K562 (cell line): ENCODE data around the gene SMIM10. TPM values are rescaled to one million over a fixed set of nuclear protein-coding genes. Genes with fewer than 3 reads are reported as not detected.

Experiments used
- BCOR ChIP-seq: fragments of 450-650 bp; IDR thresholded peaks from 2 replicates; pipeline ENCODE4 v1.6.1; 2016
- E2F3 ChIP-seq: fragments of 250-450 bp; sonication (Bioruptor Pico); IDR thresholded peaks from 2 replicates; pipeline ENCODE4 v1.4.0; 2020; ENCODE audit warnings: mild to moderate bottlenecking
- GABPB1 ChIP-seq: sonication (generic); formaldehyde crosslinking; IDR thresholded peaks from 2 replicates; pipeline ENCODE4 v1.8.0; 2022; ENCODE audit warnings: mild to moderate bottlenecking, missing genetic modification reagents
- IRF2 ChIP-seq: sonication (generic); formaldehyde crosslinking; IDR thresholded peaks from 2 replicates; pipeline ENCODE4 v1.8.1; 2022; ENCODE audit warnings: mild to moderate bottlenecking, missing genetic modification reagents
- L3MBTL2 ChIP-seq: fragments of 450-650 bp; IDR thresholded peaks from 2 replicates; pipeline ENCODE4 v1.6.1; 2016; ENCODE audit warnings: mild to moderate bottlenecking, moderate library complexity
- MTA3 ChIP-seq: fragments of 450-650 bp; formaldehyde crosslinking; IDR thresholded peaks from 2 replicates; pipeline ENCODE4 v1.6.1; 2017; ENCODE audit warnings: mild to moderate bottlenecking, borderline replicate concordance
- NFE2 ChIP-seq: IDR thresholded peaks from 2 replicates; pipeline ENCODE4 v1.6.1; 2014; ENCODE audit warnings: antibody characterized with exemption, low read depth
- PHF8 ChIP-seq: fragments of 200-600 bp; sonication (generic); IDR thresholded peaks from 2 replicates; pipeline ENCODE4 v1.6.1; 2012; ENCODE audit warnings: mixed run types, mild to moderate bottlenecking, inconsistent platforms, low read length, moderate library complexity, borderline replicate concordance
- RBBP5 ChIP-seq: fragments of 200-600 bp; sonication (generic); IDR thresholded peaks from 2 replicates; pipeline ENCODE4 v1.6.1; 2012; ENCODE audit warnings: borderline replicate concordance, mild to moderate bottlenecking, low read length, control low read depth, inconsistent platforms; ENCODE audit not compliant: insufficient read depth, poor library complexity, severe bottlenecking
- SMAD2 ChIP-seq: fragments of 150-350 bp; IDR thresholded peaks from 2 replicates; pipeline ENCODE4 v1.6.1; 2014; ENCODE audit warnings: low read depth, mild to moderate bottlenecking, low read length
- SMARCA5 ChIP-seq: fragments of 450-650 bp; IDR thresholded peaks from 2 replicates; pipeline ENCODE4 v1.6.1; 2016
- SMARCB1 ChIP-seq: IDR thresholded peaks from 2 replicates; pipeline ENCODE4 v1.6.1; 2011; ENCODE audit warnings: improper control_type of control experiment, low read depth; ENCODE audit not compliant: insufficient read length
- STAT5B ChIP-seq: fragments of 250-450 bp; sonication (Bioruptor Pico); IDR thresholded peaks from 2 replicates; pipeline ENCODE4 v1.8.0; 2021; ENCODE audit warnings: mild to moderate bottlenecking, inconsistent platforms
- TCF7L2 ChIP-seq: fragments of 150-350 bp; IDR thresholded peaks from 2 replicates; pipeline ENCODE4 v1.6.1; 2016; ENCODE audit warnings: low read depth, mild to moderate bottlenecking, low read length, moderate library complexity
- XRCC5 ChIP-seq: fragments of 200-400 bp; formaldehyde crosslinking; IDR thresholded peaks from 2 replicates; pipeline ENCODE4 v1.6.1; 2017; ENCODE audit warnings: low read depth, mild to moderate bottlenecking, low read length
- YBX1 ChIP-seq: fragments of 450-650 bp; IDR thresholded peaks from 2 replicates; pipeline ENCODE4 v1.7.1; 2016; ENCODE audit warnings: mild to moderate bottlenecking
- YY1 ChIP-seq, 3 experiments: IDR thresholded peaks; 2 replicates each; pipeline ENCODE4 v1.6.1; 2011; ENCODE audit warnings: low read length in 2 of 3, mild to moderate bottlenecking in 2 of 3, moderate library complexity in 2 of 3, borderline replicate concordance in 1 of 3, control low read depth in 1 of 3, low read depth in 1 of 3; ENCODE audit not compliant: insufficient read depth in 3 of 3, insufficient replicate concordance in 2 of 3, control insufficient read depth in 1 of 3, insufficient read length in 1 of 3; ENCODE audit errors: extremely low read depth in 1 of 3
- ZNF175 ChIP-seq: fragments of 200-800 bp; sonication (Bioruptor generic); IDR thresholded peaks from 2 replicates; pipeline ENCODE4 v1.6.1; 2016; ENCODE audit warnings: low read depth, mild to moderate bottlenecking, missing genetic modification characterization, missing compliant biosample characterization
- ZNF316 ChIP-seq: fragments of 450-650 bp; IDR thresholded peaks from 2 replicates; pipeline ENCODE4 v1.6.1; 2016
- ZNF780A ChIP-seq: fragments of 250-450 bp; sonication (Bioruptor Pico); IDR thresholded peaks from 2 replicates; pipeline ENCODE4 v1.5.0; 2021; ENCODE audit warnings: mild to moderate bottlenecking
- polyA plus RNA-seq, 8 experiments: library from polyadenylated mRNA; depleted of rRNA in 4 of 8; stranded (reverse) in 5 of 8; unstranded in 3 of 8; fragments of >200 nt; fragmentation: Nextera tagmentation in 2 of 8; fragmentation: Illumina TruSeq in 1 of 8; extraction: Ambion mirVana in 2 of 8; extraction: Trizol in 1 of 8; gene quantifications; 2 replicates each; pipeline versions ENCODE4 v1.2.1 to v1.2.3, GENCODE V29; 2011 to 2014; ENCODE audit warnings: inconsistent platforms in 1 of 8, missing spikeins in 1 of 8
- total RNA-seq, 7 experiments: library from RNA; depleted of rRNA in 6 of 7; stranded (reverse); fragments of >200 nt in 6 of 7; fragmentation: Illumina TruSeq in 2 of 7; extraction: Trizol in 2 of 7; gene quantifications; 2 replicates each; pipeline versions ENCODE4 v1.2.1 to v1.2.3, GENCODE V29; 2011 to 2021; ENCODE audit warnings: low replicate concordance in 1 of 7
- TF ChIP-seq, protein P1 (sequence below): fragments of 450-650 bp; IDR thresholded peaks from 2 replicates; pipeline ENCODE4 v1.6.1; 2017; ENCODE audit warnings: antibody characterized with exemption
- TF ChIP-seq, protein P2 (sequence below): sonication (generic); IDR thresholded peaks from 2 replicates; pipeline ENCODE4 v1.6.1; 2016
- TF ChIP-seq, protein P3 (sequence below), 2 experiments: fragments of 150-350 bp in 1 of 2; IDR thresholded peaks; 2 replicates each; pipeline ENCODE4 v1.6.1; 2012 to 2016; ENCODE audit warnings: low read depth in 2 of 2, low read length in 2 of 2, mild to moderate bottlenecking in 1 of 2, moderate library complexity in 1 of 2

Gene SMIM10
- total and polyA plus RNA-seq, 9 of the 15 experiments (the other 6 are each of a cell fraction or from before 2014, with no cell fraction given), result 2.1 to 25.3 (median 16.4) TPM

DNA sequence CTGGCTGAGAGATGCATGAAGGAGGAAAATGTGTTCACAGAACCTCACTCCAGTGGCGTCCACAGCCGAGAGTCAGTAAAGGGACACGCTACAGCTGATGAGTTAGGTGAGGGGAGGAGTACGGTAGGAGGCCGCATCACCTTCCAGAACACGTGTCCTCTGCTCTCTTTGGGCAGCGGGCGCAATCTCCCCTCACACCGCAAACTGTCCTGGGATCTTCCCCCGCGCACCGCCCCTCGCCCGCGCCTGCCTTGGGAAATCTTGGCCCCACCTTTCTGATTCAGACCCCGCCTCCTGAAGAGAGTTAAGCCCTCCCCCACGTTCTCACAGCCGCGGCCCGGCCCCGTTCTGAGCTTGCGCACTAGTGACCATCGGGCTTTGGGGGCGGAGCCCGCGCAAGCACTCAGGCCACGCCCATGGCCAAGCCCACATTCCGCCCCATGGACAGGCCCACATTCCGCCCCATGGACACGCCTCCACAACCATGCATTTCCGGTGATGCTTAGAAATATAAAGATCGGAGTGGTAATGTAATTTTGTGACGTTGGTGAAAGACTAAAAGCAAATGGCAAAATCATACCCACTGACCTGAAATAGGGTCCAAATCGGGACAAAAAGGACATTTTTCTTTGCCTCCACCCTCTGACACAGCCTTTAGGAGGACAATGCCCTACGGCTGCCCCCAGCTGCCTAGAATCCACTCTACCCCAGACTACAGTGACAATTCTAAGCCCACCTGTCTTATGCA, 13.3 kb downstream of the SMIM10 start (continued):
- TF ChIP-seq ZNF175 (CRISPR knock-in tag) (no peak), SMAD2 (no peak), ZNF780A (CRISPR knock-in tag) (no peak), ZNF316 (no peak), GABPB1 (CRISPR knock-in tag) (peak; percentile 77), IRF2 (CRISPR knock-in tag) (no peak), YY1 (IDR thresholded peaks at IDR 0.05; ENCODE audit: borderline replicate concordance in 1 of 3, control insufficient read depth in 1 of 3, extremely low read depth in 1 of 3, insufficient read depth in 3 of 3, insufficient read length in 1 of 3, insufficient replicate concordance in 2 of 3, low read depth in 1 of 3, low read length in 2 of 3) (no peak), RBBP5 (no peak), MTA3 (no peak), L3MBTL2 (peak; percentile 66), TCF7L2 (no peak), NFE2 (no peak), PHF8 (peak; percentile 20; the same call in 1 of the 2 replicates), XRCC5 (0 out of 2 replicates have a peak, but pooled peaks have one; percentile 20), YBX1 (no peak), BCOR (no peak), SMARCA5 (no peak), STAT5B (CRISPR knock-in tag) (no peak), SMARCB1 (no peak), E2F3 (CRISPR knock-in tag) (no peak)
- TF ChIP-seq, protein P1, sequence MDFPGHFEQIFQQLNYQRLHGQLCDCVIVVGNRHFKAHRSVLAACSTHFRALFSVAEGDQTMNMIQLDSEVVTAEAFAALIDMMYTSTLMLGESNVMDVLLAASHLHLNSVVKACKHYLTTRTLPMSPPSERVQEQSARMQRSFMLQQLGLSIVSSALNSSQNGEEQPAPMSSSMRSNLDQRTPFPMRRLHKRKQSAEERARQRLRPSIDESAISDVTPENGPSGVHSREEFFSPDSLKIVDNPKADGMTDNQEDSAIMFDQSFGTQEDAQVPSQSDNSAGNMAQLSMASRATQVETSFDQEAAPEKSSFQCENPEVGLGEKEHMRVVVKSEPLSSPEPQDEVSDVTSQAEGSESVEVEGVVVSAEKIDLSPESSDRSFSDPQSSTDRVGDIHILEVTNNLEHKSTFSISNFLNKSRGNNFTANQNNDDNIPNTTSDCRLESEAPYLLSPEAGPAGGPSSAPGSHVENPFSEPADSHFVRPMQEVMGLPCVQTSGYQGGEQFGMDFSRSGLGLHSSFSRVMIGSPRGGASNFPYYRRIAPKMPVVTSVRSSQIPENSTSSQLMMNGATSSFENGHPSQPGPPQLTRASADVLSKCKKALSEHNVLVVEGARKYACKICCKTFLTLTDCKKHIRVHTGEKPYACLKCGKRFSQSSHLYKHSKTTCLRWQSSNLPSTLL, result no peak
- TF ChIP-seq, protein P2, sequence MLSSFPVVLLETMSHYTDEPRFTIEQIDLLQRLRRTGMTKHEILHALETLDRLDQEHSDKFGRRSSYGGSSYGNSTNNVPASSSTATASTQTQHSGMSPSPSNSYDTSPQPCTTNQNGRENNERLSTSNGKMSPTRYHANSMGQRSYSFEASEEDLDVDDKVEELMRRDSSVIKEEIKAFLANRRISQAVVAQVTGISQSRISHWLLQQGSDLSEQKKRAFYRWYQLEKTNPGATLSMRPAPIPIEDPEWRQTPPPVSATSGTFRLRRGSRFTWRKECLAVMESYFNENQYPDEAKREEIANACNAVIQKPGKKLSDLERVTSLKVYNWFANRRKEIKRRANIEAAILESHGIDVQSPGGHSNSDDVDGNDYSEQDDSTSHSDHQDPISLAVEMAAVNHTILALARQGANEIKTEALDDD, result no peak
- TF ChIP-seq, protein P3, sequence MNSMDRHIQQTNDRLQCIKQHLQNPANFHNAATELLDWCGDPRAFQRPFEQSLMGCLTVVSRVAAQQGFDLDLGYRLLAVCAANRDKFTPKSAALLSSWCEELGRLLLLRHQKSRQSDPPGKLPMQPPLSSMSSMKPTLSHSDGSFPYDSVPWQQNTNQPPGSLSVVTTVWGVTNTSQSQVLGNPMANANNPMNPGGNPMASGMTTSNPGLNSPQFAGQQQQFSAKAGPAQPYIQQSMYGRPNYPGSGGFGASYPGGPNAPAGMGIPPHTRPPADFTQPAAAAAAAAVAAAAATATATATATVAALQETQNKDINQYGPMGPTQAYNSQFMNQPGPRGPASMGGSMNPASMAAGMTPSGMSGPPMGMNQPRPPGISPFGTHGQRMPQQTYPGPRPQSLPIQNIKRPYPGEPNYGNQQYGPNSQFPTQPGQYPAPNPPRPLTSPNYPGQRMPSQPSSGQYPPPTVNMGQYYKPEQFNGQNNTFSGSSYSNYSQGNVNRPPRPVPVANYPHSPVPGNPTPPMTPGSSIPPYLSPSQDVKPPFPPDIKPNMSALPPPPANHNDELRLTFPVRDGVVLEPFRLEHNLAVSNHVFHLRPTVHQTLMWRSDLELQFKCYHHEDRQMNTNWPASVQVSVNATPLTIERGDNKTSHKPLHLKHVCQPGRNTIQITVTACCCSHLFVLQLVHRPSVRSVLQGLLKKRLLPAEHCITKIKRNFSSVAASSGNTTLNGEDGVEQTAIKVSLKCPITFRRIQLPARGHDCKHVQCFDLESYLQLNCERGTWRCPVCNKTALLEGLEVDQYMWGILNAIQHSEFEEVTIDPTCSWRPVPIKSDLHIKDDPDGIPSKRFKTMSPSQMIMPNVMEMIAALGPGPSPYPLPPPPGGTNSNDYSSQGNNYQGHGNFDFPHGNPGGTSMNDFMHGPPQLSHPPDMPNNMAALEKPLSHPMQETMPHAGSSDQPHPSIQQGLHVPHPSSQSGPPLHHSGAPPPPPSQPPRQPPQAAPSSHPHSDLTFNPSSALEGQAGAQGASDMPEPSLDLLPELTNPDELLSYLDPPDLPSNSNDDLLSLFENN (IDR thresholded peaks at IDR 0.05; ENCODE audit: low read depth in 2 of 2, low read length in 2 of 2), result no peak
